GM21576 (cell line): ENCODE measurements around the gene TMTC1.
"Not testable (repeated sequence)": the region's sequence is repeated elsewhere in the genome, so short reads cannot be mapped to it uniquely, and the experiment has no call there.

ENCODE experiments used
- ATAC-seq: cut with Tn5 transposase; IDR thresholded peaks from one replicate; pipeline ENCODE4 v1.9.1; 2021; ENCODE audit warnings: mild to moderate bottlenecking, moderate library complexity; ENCODE audit not compliant: unreplicated experiment

Gene TMTC1

GRCh38 chr12:29581631-29582030 is 202.1 kb downstream of the TMTC1 start:
- no peak for ATAC-seq

- no peak for ATAC-seq
These were observed 202.8 kb downstream of the TMTC1 start for GRCh38 chr12:29580971-29581370.

GRCh38 chr12:29578731-29579130 is 205.0 kb downstream of the TMTC1 start:
- no peak for ATAC-seq

- ATAC-seq, result no peak
These were observed 205.7 kb downstream of the TMTC1 start for GRCh38 chr12:29578070-29578469.

GRCh38 chr12:29574500-29574899 is 209.2 kb downstream of the TMTC1 start:
- ATAC-seq, result no peak

GRCh38 chr12:29572938-29573337 is 210.8 kb downstream of the TMTC1 start:
- ATAC-seq, result no peak

GRCh38 chr12:29572464-29572863 is 211.3 kb downstream of the TMTC1 start:
- ATAC-seq, result no peak

- no peak for ATAC-seq
These were observed 214.5 kb downstream of the TMTC1 start for GRCh38 chr12:29569132-29569757.

- no peak for ATAC-seq
These were observed 217.3 kb downstream of the TMTC1 start for GRCh38 chr12:29566441-29566840.

- no peak for ATAC-seq
These were observed 218.0 kb downstream of the TMTC1 start for GRCh38 chr12:29565727-29566126.

- no peak for ATAC-seq
These were observed 218.8 kb downstream of the TMTC1 start for GRCh38 chr12:29564925-29565324.

GRCh38 chr12:29563636-29564035 is 220.1 kb downstream of the TMTC1 start:
- no peak for ATAC-seq

- no peak for ATAC-seq
These were observed 220.7 kb downstream of the TMTC1 start for GRCh38 chr12:29563071-29563470.

GRCh38 chr12:29562110-29562804 is 221.5 kb downstream of the TMTC1 start:
- ATAC-seq, result no peak

GRCh38 chr12:29561664-29562071 is 222.1 kb downstream of the TMTC1 start:
- ATAC-seq, result no peak

GRCh38 chr12:29559198-29559597 is 224.5 kb downstream of the TMTC1 start:
- ATAC-seq, result no peak

GRCh38 chr12:29556363-29556762 is 227.4 kb downstream of the TMTC1 start:
- no peak for ATAC-seq

GRCh38 chr12:29555451-29555850 is 228.3 kb downstream of the TMTC1 start:
- ATAC-seq, result not testable (repeated sequence)

GRCh38 chr12:29552994-29553748 is 230.6 kb downstream of the TMTC1 start:
- ATAC-seq, result no peak

- ATAC-seq, result peak; percentile 85
These were observed 231.3 kb downstream of the TMTC1 start for GRCh38 chr12:29552324-29552927.

GRCh38 chr12:29551812-29552211 is 231.9 kb downstream of the TMTC1 start:
- ATAC-seq, result no peak

- no peak for ATAC-seq
These were observed 235.9 kb downstream of the TMTC1 start for GRCh38 chr12:29547864-29548263.
